SIG-M5 (cell line): ENCODE data around the gene NUDT22.

ENCODE experiments used
- DNase-seq: peaks from one replicate; lab custom pipeline; 2025; lab: John Stamatoyannopoulos, UW

Gene NUDT22

GRCh38 chr11:64255135-64256128 is 29.4 kb downstream of the NUDT22 start:
- no peak for DNase-seq

- no peak for DNase-seq
Observed at GRCh38 chr11:64256300-64256699, 30.2 kb downstream of the NUDT22 start.

- no peak for DNase-seq
Observed at GRCh38 chr11:64258356-64258755, 32.3 kb downstream of the NUDT22 start.

- no peak for DNase-seq
Observed at GRCh38 chr11:64258946-64259532, 33.0 kb downstream of the NUDT22 start.

GRCh38 chr11:64259533-64260067 is 33.5 kb downstream of the NUDT22 start:
- no peak for DNase-seq

DNA sequence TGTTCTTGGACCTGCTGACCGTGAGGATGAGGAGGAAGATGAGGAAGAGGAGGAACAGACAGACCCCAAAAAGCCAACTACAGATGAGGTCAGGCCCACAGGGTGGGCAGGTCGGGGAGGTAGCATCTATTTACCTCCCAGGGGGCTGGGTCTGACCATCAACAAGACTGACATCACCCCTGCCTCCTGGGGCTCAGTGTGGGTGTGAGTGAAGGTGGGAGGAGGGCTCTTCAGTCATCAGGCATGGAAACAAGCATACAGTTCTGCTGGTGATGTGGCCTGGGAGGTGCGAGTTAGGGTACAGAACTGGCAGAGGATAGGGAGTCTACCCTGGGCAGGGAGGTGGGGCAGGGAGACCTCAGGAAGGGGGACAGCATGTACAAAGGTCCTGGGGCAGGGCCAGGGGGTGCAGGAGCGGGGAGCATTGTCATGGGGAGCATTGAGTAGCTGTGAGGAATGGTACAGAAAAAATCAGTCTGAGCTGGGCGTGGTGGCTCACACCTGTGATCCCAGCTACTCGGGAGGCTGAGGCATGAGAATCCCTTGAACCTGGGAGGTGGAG is 34.2 kb downstream of the NUDT22 start:
- DNase-seq: no peak

- no peak for DNase-seq
Observed at GRCh38 chr11:64261556-64262080, 35.5 kb downstream of the NUDT22 start.

DNA sequence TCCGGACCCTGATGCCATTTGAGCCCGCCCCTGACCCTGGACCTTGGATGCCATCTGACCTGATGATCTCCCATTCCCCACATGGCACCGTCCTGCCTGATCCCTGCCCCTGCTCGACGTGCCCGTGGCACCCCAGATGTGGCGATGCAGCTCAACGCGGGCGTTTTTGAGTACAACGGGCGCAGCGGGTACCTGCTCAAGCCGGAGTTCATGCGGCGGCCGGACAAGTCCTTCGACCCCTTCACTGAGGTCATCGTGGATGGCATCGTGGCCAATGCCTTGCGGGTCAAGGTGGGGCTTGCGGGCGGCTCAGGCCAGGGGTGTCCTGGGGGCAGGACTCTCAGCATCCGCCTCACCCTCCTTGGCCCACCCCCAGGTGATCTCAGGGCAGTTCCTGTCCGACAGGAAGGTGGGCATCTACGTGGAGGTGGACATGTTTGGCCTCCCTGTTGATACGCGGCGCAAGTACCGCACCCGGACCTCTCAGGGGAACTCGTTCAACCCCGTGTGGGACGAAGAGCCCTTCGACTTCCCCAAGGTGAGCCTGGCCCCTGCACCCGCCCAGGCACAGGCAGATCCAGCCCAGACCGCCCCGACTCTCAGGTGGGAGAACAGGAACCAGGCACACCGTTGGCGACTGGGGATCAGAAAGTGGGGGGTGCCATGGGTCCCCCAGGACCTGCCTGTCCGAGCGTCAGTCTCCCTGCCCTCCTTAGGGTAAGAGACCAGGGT is 36.4 kb downstream of the NUDT22 start:
- DNase-seq: no peak

GRCh38 chr11:64263021-64263946 is 37.2 kb downstream of the NUDT22 start:
- no peak for DNase-seq

DNA sequence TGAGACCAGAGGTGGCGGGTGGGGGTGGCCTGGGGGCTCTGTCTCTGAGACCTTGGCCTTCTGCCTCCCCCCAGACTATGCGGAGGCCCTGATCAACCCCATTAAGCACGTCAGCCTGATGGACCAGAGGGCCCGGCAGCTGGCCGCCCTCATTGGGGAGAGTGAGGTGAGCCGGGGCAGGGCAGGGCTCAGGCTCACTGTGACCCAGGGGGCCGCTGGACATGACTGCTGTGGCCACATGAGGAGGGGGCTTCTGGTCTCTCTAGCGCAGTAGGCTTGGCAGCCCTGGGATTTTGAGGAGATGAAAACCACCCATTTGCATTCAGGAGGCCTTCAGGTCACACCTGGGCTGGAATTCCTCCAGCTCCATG is 37.9 kb downstream of the NUDT22 start:
- no peak for DNase-seq

DNA sequence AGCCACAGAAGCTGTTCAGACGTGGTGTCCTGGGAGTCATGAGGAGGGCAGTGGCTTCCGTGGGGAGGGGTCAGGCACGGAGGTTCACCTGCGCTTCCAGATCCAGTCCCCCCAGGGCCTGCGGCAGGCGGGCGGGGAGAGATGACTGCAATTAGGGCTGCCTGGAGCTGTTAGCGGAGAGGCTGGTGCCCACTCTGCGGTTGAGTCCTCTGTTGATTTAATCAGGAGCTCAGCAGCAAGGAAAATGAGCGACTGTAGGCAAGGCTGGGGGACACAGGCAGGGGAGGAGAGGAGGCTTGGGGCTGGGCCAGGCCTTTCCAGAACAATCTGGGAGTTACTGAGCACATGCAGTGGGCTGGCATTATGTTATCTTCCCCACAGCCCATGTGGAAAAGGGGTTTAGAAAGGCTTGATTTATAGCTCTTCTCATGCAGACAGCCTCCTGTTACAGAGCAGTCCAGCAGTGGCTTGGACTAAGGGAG is 38.3 kb downstream of the NUDT22 start:
- no peak for DNase-seq

DNA sequence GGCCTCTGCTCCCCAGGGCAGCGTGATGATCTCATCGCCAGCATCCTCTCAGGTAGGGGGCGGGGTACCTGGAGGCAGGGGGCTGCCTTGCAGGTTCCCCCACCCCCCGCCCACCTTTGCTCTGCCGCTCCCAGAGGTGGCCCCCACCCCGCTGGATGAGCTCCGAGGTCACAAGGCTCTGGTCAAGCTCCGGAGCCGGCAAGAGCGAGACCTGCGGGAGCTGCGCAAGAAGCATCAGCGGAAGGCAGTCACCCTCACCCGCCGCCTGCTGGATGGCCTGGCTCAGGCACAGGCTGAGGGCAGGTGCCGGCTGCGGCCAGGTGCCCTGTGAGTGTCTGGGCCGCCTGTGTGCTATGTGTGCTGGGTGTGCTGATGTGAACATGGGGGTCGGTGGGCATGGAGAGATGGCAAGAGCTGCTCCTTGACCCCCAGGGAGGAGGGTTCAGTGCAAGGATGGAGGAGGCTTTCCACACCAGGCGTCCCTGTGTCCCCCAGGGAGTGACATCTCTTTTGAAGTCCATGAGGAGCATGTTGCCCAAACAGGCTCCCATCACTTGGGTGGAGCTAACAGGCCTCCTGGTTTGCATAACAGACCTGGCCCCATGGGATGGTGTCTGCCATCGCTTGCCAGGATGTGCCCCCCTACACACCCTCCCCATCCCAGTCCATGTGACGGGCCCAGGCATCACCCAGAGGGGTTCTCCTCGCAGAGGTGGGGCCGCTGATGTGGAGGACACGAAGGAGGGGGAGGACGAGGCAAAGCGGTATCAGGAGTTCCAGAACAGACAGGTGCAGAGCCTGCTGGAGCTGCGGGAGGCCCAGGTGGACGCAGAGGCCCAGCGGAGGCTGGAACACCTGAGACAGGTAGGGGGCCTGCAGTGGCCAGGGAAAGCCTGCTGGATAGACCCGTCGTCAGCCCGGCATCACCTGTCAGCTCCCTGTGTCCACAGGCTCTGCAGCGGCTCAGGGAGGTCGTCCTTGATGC is 39.4 kb downstream of the NUDT22 start:
- no peak for DNase-seq

GRCh38 chr11:64266339-64266738 is 40.3 kb downstream of the NUDT22 start:
- no peak for DNase-seq

DNA sequence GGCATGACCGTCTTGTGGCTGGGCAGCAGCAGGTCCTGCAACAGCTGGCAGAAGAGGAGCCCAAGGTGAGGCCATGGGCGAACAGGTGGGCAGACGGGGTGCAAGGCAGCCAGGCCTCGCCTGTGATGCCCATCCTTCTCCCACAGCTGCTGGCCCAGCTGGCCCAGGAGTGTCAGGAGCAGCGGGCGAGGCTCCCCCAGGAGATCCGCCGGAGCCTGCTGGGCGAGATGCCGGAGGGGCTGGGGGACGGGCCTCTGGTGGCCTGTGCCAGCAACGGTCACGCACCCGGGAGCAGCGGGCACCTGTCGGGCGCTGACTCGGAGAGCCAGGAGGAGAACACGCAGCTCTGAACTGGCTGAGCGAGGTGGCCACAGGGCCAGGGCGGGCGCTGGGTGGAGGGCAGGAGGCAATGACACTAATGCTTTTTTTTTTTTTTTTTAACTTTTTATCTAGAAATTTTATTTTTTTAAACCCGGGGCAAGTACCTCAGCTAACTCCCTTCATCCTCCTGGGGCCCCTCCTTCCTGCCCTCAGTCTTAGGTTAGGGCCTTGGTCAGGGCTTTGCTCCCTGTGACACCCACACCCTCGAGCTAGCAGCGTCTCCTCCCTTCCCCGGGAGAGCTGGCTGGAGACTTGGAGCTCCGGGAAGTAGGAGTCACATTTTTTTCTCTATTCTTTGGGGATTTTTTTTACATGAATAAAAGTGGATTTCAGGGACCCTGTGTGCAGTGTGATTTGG is 41.3 kb downstream of the NUDT22 start:
- no peak for DNase-seq

- DNase-seq: no peak
Observed at GRCh38 chr11:64268025-64268892, 42.2 kb downstream of the NUDT22 start.

DNA sequence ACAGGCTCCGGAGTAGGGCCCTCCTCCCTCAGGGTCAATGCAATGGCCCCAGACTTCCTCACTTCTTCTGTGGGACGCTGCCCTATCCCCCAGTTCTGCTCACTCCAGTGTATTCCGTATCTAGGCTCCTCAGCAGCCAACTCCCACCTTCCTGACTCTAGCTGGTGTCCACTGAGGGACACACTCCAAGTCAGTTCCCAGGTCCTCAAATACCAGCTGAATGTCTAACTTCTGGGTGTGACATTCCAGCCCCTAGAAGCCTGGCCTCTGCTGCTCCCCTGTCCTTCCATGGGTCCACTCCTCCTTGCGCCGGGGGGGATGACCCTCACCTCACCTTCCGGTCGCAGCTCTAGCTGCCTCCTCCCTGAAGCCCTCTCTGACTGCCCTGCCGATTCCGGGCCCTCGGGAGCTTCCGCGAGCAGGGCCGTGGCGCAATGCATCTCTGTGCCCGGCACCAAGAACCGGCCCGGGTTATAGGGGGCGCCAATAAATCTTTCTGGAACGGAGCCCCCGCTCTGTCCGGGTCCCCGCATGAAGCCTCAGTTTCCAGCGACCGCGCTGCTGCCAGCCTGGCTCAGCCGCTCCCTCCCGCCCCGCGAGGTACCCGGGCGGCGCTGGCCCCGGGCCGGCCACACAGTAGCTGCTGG is 42.9 kb downstream of the NUDT22 start:
- no peak for DNase-seq

- peak; percentile 90 for DNase-seq
Observed at GRCh38 chr11:64269540-64270220, 43.6 kb downstream of the NUDT22 start.
